T-helper 2 cell (primary cell): ENCODE data around the gene ACTN1.
A peak's percentile ranks its signal among the peaks of the same experiment; 100 is the strongest.

Source experiments
- DNase-seq, 5 experiments: peaks; one replicate each; pipeline versions ENCODE4 v3.0.0 to v3.0.0-alpha.2; 2012 to 2022

The ACTN1 gene

DNA sequence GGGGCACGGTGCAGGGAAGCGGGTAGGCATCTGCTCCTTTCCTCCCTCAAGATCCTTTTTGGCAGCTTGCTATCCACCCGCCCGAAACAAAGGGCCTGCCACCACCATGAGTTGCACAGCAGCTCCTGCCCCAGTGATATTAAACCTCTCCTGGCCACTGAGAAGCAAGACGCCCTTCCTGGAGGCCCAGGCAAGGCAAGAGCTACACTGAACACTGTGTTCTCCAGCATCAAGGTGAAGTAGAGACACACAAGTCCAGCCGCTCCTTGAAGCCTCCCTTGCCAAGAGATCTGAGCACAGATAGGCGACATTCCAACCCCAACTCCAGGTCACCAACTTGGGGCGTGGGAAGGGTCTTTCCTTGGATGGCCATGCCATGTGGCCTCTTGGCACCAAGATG, 70.9 kb downstream of the ACTN1 start:
- DNase-seq = no peak

DNA sequence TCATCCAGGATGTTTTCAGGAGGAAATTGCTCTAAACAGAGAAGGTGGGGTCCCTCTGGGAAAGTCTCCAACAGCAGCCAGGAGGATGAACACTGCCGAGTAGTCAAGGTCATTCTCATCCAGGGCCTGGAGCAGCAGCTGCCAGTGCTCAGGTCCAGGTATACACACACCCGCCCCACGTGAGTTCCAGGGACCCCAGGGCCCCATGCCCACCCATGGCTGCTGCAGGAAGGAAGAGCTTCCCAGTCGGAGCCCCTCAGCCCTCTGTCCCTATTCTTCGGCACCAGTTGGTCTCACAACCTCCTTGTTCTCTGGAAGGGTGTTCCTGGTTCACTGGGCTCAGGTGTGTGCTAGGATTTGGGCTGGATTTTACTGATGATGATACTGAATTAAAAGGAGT, 72.7 kb downstream of the ACTN1 start:
- DNase-seq = no peak

DNA sequence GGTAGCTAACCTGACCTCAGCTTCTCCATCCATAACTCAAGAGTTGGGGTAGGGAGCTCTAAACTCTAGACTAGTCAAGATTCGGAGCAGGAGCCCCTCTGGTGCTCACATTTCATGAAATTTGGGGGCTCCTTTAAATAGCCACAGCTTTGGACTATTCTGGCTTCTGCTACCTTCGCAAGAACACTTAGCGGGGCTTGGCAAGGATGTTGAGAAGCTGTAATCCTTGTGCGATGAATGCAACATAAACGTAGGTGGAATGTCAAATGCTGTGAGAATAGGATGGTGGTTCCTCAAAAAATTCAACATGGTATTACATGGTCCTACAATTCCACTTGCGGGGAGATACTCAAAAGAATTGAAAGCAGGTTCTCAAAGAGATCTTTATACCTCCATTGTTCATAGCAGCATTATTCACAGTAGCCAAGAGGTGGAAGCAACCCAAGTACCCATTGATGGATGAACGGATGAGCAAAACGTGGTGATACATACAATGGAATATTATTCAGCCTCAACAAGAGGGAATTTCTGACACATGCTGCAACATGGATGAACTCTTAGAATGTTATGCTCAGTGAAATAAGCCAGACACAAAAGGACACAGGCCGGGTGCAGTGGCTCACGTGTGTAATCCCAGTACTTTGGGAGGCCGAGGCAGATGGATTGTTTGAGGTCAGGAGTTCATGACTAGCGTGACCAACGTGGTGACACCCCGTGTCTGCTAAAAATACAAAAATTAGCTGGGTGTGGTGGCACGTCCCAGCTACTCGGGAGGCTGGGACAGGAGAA, 73.8 kb downstream of the ACTN1 start:
- DNase-seq = no peak

DNA sequence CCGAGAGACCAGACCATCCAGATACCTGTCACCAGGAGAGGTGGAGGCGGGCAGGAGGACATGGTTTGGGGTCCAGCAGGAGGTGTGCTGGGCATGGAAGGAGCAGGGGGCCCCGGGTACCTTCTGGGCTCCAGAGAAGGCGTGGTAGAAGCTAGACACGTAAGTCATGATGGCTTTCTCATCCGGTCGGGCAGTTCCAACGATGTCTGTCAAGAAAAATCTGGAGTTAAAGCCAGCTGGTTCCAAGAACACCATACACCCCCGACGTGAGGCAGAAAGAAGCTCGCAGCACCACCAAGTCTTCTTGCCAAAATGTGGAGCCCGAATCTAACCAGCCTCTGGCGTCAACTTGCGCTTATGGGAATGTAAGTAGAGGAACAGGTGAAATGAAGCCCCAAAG, 76.7 kb downstream of the ACTN1 start:
- DNase-seq = no peak

DNA sequence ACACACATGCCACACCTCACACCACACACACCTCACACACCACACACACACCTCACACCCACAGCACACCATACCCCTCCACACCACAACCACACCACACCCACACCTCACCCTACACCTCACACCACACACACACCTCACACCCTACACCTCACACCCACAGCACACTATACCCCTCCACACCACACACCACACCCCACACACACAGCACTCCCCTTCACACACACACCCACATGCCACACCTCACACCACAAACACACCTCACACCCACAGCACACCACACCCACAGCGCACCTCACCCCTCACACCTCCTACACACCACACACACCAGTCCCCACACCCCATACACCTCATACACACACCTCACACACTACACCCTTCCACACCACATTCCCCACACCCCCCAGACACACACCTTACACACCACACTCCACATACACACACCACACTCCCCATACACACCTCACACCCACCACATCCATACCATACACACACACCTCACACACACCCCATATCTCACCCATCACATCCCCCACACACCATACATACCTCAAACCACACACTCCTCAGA, 80.0 kb downstream of the ACTN1 start:
- DNase-seq = peak in 2 of 5 experiments; percentile 41 to 52

DNA sequence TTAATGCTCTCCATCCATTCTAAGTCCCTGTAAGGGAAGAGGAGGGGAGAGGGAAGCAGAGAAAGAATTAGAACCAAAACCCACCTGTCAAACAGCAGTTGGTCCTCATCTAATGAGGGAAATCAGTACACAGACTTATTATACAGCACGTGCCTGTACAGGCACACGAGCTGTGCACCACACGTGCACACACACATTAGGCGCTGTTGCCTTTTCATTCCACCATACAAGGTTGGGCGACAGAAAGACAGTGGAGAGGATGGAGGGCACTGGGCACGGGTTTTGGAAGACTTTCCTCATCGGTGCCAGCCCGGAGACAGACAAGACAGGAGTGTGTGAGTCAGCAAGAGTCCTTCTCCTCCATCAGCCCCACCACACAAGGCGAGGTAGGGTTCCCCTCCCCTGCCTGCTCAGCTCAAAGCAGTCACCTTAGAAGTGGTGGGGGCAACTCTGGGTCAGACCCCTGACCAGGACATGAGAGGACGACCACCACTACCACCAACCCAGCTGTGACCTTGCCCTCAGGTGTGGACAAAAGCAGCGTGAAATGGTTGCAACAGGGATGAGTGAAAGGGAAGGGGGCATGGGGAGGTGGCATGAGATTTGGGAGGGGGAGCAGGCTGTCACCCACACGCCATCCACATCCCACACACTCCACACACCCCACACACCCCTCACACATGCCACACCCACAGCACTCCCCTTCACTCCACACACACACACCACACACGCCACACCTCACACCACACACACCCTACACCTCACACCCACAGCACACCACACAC, 80.7 kb downstream of the ACTN1 start:
- DNase-seq = no peak

DNA sequence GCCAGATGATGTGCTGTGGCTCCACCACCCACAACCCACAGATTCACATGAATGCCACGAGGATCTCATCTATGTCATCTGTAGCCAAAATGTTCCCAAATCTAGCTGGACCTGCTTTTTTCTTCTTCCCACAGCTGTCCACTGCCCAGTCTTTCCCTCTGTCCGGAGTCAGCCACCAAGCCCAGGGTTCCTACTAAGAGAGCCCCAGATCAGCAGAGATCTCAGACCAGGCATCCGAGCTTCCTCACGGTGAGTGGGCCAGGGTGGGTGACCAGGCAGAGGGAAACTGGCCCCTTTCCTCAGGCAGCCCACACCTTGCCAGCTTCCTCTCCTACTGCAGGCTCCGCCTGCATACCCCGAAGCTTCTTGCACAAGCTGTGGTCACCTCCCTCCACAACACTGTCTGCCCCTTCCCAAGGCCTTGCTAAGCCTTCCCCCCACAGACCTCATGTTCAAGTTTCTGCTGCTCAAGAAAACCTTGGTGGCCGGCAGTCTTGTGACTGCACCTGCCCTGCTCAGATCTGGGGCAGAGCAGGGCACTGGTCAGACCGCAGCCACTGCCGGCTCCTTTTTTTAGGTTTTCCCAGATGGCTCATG, 81.4 kb downstream of the ACTN1 start:
- DNase-seq = no peak

DNA sequence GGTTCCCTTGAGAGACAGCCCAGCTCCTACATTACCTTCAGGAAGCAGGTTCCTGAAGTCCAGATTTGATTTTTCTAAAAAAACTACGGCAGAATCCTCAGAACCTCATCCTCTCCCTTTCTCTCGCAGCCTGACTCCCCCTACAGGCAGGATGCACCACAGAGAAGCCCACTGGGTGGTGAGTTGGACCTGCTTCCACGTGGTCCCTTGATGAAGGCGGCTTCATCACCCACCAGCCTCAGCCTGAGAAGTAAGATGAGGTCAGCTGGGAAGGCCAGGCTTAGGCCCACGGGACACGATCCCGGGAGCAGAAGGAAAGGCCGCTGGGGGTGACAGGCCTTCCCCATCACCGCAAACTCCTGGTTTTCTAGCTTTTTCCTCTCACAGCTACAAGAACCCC, 83.0 kb downstream of the ACTN1 start:
- no peak for DNase-seq

DNA sequence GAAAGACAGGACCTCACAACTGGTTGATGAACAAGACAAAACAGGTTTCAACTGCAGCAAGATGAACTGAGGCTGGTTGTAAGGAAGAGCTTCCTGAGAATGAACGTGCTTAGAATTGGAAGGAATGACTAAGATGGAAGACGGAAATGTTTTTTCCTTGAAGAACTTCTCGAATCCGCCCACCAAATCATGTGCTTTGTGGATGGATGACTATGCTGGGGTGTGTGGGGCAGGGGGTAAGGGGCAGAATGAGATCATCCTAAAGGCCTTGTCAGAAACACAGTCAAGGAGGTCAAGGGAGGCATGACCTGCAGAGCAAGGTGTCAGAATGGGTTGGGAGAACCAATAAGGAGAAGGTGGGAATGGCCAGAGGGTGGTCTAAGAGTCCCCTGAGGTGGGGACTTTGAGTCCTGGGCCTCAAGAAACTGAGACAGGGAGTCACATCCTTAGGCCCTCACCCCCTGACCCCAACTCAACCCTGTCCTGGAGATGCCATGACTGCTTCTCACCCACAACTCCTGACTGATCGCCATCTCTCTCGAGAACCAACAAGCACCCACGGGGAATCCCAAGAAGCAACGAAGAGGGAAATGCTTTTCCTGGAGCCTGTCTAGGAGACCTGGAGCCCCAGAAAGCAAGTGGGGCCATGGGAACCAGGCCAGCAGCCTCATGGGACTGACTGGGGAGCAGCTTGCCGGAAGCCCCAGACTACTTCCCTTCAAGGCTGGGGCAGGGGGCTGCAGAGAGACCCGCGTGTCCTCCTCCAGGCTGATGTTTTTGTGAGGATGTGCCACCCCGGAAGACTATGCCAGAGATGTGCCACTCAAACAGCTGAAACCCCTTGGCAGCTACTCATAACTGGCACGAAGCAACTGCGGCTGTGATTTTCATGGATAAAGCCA, 84.0 kb downstream of the ACTN1 start:
- no peak for DNase-seq

DNA sequence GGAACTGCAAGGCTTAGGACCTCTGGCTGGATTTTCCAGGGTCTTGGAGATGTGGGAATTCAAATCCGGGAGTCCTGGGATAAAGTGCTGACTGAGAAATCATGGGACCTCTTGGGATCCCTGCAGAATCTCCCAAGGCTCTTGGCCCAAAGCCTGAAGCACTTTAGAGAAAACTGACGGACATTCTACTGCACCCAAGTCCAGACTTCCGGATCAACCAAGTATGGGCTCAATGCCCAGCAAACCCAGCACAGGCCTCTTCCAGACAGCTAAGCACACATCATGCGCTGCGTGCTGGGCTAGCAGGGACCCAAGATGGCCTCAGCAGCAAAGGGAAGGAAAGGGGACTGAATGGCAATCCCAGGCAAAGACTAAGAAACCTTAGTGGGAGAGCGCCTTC, 85.0 kb downstream of the ACTN1 start:
- no peak for DNase-seq

DNA sequence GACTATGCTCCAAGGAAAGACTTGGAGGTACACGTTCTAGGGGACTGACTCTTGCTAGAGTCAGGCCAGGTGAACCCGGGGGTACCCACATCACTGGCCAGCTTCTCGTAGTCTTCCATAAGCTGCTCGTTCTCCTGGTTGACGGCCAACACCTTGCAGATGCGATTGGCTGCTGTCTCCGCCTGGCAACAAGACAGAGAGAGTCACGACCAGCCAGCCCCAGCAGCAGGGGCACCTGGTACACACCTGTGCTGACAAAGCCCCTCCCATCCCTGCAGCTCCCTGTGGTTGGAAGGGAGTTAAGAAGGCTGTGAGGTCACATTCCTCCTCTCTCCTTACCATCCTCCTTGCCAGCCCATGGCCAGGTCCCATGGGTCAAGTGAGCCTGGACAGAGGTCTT, 85.5 kb downstream of the ACTN1 start:
- DNase-seq = no peak

DNA sequence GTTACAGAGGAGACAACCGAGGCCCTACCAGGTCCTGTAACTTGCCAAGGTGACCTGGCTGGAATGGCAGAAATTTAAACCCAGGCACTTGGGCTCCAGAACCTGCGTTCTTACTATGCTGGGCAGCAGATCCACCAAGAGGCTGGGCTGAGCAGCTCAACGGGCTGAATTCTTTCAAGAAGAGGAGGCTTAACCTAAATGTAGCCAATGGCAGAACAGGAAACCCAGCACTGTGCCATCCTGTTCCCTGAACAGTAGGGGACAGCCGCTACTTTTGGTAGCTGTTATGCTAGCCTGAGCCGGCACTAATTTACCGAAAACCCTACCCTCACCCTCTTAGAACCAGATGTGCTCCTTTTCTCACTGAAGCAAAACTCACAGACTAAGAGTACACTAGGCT, 86.1 kb downstream of the ACTN1 start:
- no peak for DNase-seq

DNA sequence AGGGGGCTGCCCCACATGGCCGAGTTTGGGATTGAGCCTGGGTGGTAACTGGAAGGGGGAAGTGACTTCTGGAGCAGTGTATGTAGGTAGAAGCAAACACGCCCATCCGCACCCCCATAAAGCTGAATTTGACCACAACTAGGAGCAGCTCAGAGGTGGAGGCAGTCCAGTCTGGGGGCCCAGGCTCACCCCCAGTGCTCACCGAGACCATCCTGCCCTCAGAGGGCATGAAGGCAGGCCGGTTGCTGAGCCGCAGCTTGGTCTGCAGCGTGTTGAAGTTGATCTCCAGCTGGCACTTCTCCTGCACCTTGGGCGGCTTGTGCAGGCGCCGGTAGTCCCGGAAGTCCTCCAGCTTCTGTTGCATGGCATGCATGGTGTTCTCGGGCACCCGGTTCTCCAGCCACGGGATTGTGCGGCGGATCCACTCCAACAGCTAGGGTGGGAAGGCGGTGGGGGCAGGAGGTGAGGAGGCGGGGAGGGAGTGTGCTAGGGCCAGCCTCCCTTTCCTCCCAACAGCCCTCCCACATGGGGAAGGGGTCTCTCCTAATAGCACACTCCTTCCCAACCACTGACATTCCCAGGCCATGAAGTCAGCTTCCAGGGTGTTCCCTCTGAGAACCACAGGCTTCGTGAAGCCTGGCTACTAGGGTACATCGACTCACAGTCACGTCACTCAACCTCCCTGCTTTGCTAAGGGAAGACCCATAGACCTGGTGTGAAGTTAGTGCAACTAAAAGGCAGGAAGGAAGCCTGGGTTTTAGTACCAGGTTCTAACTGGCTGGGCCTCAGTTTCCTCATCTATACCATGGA, 87.0 kb downstream of the ACTN1 start:
- no peak for DNase-seq

DNA sequence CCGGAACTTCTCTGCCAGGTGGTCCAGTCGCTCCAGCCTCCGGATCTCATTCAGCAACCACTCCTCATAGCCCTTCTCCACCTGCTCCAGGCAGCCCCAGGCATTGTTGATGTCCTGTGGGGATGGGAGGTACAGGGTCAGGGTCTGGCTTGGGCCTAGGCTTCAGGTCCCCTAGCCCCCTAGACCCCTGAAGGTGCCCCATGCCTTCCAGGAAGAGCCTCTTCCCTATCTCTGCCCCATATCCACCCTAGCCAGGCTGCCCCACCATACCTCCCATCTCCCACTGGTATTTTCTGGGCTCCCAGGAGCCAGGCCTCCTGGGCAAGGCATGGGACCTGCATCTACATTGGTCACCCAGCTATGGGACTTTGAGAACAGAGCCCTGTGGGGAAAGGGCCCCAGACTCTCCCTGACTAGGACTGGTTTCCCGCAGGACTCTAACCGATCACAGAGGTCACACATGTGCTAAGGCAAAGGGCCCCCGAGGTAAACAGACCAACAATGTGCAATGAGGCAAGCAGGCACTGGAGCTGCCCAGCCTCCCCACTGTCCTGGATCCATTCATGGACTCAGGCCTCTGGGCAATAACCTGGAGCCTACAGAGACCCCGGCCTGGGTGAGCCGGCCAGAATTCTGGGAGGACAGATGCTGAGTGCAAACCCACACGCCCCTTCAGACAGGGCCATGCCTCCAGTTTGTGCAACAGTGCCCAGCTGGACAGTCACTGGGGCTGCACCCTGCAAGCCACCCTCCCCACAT, 88.8 kb downstream of the ACTN1 start:
- no peak for DNase-seq

DNA sequence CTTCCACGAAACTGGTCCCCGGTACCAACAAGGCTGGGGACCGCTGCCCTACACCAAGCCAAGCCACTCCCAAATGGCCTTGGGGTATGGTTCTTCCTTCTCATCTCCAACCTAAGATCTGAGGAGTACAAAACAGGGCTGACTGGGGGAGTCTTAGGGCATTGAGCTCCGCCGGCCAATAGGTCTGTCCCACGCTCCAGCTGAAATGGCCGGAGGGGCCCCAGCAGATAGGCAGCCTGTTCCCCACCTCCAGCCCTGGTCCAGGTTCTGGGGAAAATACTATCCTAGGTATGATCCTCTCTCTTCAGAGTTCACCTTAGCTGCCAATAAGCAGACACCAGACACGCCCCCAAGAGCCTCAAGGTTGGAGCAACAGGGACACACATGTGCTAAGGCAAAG, 90.2 kb downstream of the ACTN1 start:
- no peak for DNase-seq

DNA sequence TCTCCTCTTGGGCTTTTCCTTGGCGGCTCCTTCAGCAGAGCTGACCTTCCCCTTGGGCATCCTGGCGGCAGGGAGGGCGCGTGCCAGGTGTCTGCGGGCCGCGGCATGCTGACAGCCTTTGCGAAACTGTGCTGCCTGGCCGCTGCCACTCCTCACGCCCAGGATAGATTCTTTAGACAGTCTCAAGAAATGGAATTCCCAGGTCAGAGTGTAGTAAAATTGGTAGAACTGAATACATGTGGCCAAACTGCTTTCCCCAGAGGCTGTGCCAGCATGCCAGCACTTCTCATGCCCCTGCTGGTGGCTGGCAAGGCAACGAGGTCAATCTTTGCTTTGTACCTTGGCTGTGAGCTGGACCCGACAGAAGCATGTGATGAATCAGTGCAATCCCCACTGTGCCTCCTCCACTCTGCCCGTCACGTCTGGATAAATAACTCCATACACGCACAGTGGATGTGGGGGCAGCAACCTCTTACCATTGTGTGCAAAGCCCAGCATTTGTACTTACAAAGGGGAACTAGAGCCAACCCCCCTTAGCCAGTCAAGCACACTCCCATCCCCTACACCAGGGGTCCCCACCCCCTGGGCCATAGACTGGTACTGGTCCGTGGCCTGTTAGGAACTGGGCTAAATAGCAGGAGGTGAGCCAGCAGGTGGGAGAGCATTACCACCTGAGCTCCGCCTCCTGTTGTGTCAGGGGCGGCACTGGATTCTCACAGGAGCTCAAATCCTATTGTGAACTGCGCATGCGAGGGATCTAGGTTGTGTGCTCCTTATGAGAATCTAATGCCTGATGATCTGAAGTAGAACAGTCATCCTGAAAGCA, 90.9 kb downstream of the ACTN1 start:
- DNase-seq = no peak

DNA sequence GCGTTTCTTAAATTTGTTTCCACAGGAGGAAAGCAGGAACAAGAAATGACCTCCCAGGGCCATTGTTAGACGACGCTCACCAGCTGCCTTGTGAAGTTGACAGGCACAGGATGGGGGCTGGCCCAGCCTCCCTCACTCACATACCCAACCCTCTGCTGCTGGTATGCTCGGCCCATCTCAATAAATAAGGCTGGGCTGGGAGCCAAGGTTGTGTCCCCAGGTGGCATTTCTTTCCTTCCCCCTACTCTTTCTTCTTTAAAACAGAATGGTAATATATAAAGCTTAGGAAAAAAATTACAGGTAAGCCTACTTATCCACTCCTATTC, 93.0 kb downstream of the ACTN1 start:
- no peak for DNase-seq

DNA sequence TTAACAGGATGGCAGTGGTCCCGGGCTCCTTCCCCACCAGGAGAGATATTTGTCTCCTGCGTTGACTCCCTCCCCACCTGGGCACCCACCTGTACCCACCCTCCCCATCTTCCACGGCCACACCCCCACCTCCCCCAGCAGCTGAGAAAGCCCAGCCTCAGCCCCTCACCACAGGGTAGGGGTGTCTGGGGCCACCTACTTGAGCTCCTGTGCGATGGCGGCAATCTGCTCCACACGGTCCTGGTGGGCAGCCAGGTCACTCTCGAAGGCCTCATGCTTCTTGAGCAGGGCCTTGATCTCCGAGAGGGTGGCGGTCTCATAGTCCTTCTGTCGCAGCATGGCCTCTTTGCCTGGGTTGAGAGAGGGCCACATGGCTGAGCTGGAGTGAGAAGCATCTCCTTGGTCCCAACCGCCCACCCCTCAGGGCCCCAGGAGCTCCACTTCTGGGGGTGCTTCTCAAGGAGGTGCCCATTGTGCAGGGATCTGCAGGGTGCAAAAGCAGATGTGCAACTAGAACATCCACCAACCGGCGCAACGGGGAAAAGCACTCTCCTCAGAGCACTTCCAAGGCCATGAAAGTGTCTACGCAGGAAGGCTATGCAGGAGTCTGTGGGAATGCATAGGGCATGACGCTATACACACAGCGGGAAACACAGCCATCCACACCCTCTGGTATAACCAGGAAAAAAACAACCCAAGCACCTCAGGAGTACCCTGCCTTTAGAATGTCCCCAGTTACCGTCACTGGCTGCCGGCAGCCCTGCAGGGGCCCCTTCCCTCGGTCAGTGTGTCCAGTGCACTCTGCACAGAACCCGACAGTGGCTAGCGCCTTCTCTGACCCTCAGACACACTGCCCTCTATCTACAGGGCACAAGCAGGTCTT, 93.6 kb downstream of the ACTN1 start:
- DNase-seq = no peak
